ENCODE results near the gene NHLRC1.

The NHLRC1 gene

DNA sequence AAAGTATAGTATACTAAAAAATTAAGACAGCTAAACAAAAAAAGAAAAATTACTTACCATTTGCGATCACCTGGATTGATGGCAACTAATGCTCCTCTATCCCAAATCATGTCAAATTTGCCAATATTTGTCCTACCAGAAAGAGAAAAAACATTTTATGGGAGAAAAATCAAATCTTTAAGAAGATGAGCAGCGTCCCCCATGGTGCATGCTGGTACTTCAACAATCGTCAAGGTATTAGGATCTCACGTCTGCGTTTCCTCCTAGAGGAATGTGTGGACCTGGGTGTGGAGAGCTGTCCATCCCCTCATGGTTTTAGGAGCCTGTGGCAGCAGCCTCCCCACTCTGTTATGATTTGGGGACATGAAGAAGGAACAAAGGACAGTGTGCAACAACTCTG, 16.4 kb upstream of the NHLRC1 start:
- DNase-seq, result no peak

DNA sequence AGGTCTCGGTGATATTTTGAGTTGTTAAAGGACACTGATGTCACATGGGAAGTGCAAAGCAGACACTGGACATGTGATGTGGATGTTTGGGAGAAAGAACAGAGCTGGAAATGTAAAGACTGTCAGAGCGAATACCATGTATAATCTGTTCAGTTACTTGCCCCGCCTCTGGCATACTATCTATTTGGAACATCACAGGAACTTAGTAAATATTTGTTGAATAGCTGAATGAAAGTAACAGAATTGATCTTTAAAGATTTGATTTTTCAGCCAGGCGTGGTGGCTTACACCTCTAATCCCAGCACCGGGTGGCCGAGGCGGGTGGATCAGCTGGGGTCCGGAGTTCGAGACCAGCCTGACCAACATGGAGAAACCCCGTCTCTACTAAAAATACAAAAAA, 13.8 kb upstream of the NHLRC1 start:
- no peak for DNase-seq

DNA sequence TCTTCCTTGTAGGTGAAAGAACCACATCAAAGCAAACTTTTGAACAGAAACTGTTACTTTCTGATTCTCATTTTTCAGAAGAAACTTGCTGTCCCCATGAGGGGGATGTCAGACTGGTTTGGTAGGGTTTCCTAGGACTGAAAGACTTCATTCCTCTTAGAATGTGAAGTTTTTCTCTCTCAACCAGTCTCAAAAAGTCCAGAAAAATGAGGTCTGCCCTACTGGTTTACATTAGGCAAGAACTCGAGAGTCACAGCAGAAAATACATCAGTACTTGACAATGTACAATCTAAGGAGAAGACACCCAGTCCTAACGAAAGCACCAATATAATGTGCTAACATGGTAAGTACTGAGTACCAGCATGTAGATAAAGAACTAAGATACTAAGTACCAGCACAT, 12.7 kb upstream of the NHLRC1 start:
- DNase-seq, result no peak

DNA sequence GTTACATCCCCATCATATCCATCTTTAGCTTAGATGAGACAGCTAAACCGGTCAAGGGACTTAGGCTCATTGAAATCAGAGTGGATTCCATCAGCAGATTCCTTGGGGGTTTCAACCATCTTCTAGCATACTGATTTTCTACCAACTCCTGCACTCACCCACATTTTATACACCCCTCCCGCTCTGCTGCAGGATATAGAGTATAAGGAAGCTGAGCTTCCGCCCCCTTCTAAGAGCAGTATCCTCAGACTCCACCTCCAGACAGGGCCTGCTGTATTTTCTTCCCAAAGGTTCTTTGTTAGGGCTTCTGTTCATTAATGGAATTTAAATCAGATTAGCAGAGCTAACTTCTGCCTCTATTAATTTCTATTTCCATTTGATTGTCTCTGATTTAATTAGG, 9.9 kb upstream of the NHLRC1 start:
- no peak for DNase-seq

DNA sequence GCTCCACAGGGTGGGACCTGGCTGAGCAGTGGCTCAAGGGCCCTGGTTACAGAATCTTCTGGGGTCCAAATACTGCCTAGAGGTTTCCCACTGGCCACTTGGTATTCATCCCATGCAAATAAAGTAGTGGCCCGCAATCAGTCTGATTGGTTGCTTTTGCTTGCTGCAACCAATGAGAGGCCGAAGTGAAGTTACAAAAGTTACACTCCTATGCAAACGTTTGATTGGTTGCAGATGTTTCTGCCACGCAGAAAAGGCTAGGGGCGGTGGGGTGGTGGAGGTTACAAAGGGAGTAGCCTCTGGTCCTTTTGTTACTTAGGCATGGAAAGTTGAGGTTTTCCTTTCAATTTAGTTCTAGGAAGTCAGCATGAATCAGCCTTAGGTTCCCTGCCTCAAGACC, 3.6 kb upstream of the NHLRC1 start:
- no peak for DNase-seq

DNA sequence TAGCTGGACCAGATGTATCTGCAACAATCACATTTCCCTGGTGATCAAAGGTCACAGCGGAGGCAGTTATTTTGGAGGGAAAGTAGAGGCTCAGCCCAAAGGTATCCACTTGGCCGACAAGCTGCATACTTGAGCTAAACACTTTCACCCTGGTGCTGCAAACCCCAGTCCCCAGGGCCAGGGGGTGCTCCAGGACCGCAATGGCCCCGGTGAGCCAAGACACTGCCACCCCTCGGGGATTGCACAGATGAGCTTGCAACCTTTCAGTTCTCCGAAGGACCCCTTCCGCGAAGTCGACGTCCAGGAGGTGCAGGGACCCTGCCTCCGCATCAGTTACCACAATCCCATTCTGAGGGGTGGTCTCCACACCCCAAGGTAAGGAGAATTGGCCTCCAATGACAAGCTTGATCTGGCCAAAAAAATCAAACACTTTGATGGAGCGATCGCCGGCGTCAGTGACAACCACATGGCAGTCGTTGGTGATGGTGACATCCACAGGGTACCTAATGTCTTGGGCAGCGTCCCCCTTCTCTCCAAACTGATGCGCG, 823 bp downstream of the NHLRC1 start:
- DNase-seq, result no peak

DNA sequence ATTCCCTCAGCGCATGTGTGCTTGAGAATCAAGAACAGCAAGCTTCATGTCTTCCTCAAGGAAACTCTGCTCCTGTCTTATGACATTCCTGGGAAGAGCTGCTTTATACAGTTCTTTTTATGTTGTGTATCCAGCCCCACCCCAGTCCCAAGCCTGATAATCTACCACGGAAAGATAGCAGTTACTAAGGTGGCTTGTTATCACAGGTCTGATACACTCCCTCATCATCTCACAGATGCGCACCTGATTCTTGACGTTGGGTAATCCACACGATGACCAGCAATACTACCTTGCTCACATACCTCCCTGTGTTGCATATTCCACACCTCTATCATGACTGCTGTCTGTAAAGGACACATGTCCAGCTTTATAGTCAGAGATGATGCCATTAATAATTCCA, 3.2 kb downstream of the NHLRC1 start:
- no peak for DNase-seq

DNA sequence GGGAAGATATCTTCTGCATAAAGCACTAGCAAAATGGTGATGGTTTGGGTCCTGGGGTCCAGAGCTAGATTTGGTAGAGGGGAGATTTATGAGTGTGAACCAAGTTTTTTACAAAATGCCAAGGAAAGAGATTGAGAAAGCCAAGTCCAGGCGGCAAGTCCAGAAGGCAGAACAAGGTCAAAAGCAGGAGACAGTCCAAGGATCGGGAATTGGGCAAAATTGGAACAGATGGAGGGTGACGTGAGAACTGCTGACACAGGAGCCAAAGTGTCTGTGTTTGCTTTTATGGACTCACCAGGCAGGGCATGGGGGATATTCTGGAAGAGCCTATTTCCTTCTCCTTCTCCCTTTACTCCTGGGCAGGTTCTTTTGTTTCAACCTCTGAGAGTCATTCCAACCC, 4.1 kb downstream of the NHLRC1 start:
- no peak for DNase-seq

DNA sequence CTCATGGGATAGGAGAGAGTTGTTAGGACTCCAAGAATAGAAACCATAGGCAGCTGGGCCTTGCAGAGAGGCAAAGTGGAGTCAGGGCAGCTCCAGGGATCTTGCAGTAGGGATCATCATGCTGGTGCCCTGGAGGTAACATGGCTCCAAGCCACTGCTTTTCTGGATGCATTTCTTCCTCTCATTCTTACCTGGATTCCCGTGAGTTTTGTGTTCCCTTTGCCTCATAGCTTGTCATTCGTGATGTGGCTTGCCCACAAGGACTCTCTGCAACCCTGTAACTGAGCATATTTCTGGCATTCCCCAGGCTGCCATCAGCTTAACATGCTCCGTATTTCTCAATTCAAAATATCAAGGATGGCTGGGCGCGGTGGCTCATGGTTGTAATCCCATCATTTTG, 5.3 kb downstream of the NHLRC1 start:
- DNase-seq, result no peak

DNA sequence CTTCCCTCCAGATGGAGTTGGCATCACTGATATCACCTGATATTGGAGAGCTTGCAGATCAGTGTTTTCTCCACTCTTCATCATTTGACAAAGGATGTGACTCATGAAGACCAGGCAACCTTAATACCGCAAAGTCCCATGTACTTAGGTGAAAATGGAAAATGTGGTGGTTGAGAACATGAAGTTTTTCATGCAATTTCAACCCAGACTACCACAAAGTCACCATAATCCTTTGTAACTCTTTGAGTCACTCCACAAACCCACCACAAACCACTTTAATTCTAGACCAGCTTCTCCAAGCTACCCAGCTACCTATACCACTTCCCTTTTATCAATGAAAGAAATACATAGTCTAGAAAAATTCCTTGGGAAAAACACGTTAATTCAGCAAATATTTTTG, 7.1 kb downstream of the NHLRC1 start:
- DNase-seq, result no peak

DNA sequence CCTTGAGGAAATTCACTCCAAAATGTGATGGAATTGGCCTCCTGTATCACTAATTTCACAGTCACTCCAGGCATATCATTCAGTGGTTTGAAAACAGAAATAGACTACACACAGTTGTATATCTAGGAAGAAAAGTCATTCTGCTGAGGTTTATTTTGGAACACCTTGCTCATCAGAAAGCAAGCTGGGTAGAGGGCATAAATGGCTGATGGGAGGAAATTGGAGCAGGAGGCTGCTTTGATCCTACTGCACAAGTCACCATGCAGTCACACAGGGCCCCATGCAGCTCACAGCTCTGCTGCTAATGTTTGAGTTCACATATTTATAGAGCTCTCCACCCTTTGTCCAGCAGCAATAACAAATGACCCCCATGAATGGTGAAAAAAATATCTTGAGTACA, 12.3 kb downstream of the NHLRC1 start:
- no peak for DNase-seq

DNA sequence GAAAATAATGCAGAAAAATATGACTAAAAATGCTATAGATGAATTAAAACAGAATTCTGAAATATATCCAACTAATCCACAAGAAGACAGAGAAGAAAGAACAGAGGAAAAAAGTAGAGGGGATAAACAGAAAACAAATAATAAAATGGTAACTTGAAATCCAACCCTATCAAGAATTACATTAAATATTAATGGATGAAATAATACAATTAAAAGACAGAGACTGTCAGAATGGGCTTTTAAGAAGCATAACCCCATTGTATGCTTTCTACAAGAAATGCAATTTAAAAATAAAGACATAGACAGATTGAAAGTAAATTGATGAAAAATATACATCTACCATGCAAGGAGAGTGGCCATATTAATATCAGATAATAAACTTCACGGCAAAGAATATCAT, 15.4 kb downstream of the NHLRC1 start:
- no peak for DNase-seq

DNA sequence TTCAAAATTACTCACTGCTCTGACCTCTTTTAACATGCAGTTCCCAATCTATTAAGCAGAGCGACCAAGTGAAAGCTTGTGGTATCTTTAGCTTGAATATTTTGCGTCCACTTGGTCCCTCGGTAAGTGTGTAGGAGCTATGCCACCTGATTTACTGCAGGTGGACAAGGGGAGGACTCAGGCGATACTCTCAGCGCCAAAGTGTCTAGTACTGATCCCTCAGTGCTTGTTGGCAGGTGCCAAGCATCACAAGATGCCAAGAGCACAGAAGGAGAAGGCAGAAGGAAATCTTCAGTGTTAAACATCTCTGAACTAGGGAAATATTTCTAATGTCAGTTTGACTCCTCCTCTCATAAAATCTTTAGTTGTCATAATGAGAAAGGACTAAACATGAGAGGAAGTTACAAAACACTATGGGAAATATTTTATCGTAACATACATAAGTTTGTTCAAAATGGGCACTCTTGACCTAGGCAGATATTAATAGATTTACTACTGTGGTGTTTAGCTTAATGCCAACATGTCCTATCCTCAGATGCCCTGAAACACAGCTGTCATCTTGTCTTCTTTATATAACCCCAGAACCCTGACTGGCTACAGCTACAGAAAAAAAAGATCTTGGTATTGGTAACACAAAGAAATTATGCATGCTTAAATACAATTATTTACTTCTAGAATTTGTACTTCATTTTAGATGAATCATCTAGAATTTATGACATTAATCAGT, 19.5 kb downstream of the NHLRC1 start:
- DNase-seq, result no peak

DNA sequence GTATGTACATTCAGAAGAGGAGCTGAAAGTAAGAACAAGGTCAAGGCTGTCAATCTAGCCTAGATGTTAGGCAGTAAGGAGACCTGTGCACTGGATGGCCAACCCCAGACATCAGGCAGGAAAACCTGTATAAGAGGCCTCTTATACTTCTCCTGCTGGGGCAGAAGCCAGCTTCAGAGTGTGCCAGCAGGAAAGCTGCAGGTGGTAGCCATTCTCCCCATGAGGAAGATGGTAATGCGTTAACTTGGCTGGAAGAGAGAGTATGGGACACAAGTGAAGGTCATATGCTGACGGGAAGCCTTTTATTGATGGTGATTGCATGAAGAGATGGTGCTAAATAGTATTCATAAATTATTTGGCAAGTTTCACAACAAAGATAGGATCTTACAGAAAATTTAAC, 20.6 kb downstream of the NHLRC1 start:
- DNase-seq, result no peak

DNA sequence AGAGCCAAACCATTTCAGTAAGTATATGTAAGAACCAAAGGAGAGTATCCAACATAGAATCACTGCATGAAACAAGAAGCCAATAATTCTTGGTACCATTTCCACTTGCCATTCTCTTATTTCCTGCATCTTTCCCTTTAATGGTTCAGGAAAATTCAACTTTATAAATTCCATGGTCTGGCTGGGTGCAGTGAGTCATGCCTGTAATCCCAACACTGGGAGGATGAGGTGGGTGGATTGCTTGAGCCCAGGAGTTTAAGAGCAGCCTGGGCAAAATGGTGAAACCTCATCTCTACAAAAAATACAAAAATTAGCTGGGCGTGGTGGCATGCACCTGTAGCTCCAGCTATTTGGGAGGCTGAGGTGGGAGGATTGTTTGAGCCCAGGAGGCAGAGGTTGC, 21.2 kb downstream of the NHLRC1 start:
- DNase-seq, result no peak

DNA sequence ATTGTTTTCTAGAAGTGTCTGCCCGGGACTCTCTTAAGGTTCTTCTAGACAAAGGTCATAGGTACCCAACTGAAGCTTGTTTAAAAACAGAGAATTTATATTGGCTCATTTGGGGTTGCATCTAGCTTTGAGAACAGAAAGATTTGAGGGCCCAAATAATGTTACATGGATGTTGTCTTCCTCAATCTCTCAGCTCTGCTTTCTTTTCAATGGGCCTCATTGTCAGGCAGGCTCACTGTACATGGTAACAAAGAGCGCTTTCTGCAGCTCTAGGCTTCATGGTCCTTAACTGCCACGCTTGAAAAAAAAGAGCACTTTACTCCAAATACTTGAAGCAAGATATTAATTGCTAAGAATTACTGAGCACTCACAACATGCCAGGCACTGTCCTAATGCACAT, 22.2 kb downstream of the NHLRC1 start:
- no peak for DNase-seq

DNA sequence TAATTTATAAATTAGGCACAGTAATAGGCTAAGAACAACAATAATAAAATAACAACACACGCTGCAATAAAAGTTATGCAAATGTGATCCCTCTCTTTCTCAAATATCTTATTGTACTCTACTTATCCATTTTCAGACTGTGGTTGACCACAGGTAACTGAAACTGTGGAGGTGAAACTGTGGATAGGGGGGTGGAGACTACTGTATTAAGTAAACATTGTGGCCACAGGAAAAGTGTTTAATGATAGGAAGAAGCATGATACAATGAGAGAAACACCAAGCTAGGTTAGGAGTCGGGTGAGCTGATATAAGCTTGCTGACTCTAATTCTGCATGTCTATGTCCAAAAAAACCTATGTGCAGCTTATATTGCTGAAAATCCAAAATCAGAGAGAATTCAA, 23.0 kb downstream of the NHLRC1 start:
- no peak for DNase-seq

DNA sequence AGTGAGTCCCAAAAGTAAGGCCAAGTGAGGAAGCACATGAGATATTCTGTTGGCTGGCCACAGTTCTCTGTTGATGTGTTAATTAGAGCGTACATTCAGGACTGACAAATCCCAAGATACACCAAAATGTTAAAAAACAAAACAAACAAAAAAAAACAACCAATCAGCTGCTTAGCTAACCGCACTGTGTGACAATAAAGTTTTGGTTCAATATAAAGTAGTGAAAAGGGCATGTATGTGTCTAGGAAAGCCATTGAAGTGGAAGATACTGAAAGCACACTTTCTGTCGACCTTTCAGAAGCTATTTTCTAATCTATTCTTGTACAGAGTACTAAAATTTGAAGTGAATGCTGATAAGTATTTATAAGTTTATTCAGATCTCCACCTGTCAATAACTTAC, 26.1 kb downstream of the NHLRC1 start:
- DNase-seq, result no peak

DNA sequence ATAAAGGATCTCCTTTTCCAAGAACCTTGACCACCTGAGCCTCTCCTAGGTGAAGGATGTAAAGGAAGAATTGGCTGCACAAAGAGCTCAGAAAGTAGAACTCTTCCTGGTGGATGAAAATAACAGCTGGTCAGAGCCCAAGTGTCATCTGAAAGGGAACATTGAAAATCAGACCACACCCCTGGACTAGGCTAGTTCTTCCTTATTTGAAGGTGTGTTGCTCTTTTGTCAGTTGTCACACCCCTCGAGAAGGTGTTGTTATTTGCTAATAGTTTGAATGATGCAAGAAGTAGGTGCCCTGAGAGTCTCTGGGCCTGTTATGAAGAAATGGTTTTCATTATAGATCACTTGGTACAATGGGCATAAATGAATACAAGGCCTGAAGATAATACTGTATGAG, 31.1 kb downstream of the NHLRC1 start:
- DNase-seq, result no peak

DNA sequence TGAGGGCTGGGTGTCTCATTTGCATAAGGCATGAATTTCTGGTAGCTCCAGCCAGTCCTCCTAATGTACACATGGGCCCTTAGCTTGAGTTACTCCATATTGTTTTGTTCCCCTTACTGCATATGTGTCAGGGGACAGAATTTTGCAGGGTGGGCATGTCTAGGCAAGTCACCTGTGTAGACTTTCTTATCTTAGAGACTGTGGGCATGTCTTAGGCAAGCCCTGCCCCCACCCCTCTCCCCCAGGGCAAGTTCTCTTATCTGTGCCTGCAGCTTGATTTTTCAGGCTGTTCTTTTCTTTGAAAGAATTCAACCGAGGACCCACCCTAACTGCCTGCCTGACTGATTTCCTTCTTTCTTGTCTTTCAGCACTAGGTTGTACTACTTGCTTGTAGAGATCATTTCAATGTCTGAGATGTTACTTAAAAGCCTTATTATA, 32.1 kb downstream of the NHLRC1 start:
- no peak for DNase-seq

DNA sequence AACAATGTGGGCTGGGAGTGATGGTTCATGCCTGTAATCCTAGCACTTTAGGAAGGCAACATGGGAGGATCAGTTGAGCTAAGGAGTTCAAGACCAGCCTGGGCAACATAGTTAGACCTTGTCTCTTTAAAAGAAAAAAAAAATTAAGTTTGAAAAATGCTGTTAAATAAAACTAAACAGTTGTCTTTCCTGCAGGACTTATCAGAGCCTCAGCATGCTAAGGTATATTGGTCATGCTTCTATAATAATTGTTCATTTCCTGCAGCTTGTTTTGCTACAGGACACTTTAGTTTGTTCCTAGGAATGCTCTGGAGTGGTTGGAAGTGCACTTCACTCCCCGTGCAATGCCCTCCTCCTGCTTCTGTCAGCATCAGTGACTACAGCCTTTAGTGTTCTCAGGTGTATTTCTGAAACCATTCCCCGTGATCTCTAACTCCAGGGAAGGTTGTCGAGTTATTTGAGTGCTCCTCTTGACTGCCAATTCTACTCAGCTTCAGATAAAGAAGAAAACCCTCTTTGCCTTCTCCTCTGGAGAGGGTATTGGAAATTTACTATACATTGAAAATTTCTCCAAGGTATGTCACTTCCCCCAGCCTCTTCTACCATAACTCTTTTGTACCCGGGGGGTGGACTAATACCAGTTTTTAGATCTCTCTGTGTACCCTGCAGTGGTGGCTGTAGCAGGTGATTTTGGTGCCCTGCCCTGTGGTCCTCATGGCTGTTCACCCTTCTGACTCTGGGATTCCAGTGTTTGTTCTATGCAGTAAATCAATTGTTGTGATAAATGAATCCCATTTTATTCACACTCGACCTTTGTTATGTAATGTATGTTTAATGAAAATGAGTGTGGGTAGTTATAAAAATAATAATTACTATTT, 33.8 kb downstream of the NHLRC1 start:
- peak; percentile 58 for DNase-seq

DNA sequence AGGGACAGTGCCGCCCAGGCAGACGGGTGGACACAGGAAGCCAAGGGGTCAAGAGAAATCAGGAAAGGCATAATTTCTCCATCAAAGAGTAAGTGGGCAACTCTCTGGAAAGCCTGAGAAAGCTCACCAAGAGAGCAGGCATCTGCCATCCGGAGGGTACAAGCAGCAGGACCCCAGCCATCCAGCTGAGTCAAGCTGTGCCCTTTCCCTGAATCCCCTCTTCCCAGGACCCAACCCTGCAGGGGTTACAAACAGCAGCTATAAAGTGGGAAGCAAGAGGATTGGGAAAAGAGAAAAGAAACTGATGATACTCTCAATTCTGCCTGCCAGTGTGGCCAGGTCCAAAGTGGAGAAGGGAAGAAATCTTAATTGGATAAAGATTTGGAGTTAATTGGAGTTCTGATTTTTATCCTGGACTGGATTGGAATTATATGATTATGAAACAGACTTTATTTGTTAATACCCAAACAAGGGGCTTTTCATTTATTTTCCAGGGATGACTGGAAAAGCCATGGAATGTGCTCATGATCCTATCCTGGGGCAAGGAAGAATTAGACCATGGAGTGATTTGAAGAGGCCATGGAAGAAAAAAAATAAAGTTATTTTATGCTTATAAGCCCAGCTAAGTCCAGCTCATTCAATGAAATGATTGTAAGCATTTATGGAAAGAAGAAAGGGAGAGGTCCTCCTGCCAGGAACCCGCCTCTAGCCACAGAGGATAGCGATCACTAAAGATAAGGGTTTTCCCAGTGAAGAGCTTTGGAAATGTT, 34.9 kb downstream of the NHLRC1 start:
- DNase-seq, result no peak

DNA sequence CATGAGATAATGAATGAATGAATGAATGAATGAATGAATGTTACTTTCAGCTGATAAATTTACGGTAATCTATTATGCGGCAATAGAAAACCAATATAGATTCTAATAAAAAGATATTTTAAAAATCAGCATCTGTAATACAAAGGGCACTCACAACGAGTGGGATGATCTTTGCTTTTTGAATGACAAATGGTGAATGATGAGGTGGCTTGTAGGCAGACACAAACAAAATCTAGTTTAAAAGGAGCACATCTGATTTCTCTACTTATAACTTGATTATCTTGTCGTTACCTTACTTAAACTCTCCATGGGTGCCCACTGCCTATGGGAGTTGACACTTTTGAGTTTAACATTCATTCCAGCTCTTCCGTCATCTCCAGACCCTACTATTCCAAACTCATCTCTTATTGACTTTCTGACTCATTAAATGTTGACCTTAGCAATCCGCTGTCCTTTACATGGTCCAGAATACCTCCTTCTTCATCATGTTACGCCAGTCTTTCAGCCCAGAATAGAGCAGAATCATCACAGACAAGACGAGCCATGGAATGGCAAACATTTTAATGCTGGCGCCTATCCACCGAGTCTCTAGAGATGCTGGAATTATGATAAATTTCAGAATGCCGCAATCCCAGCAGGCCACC, 41.3 kb downstream of the NHLRC1 start:
- no peak for DNase-seq

All from NCI-H187 treated with DMSO at 0.1 percent for 48 hours (cell line).